GM23248 (cell line): ENCODE data around the gene TOM1L1.

Experiments
- EZH2 ChIP-seq: fragments of 200-600 bp; sonication (generic); IDR thresholded peaks from 2 replicates; pipeline ENCODE4 v1.6.1; 2018; ENCODE audit warnings: antibody characterized with exemption, mild to moderate bottlenecking; ENCODE audit not compliant: insufficient read depth, poor library complexity, severe bottlenecking
- EZH2phosphoT487 ChIP-seq: fragments of 200-600 bp; sonication (generic); IDR thresholded peaks from 2 replicates; pipeline ENCODE4 v1.6.1; 2018; ENCODE audit warnings: antibody characterized with exemption, moderate library complexity, mild to moderate bottlenecking, low read depth; ENCODE audit not compliant: insufficient read depth

- no peak for TF ChIP-seq EZH2
- TF ChIP-seq EZH2phosphoT487, result no peak
Measured at GRCh38 chr17:54864636-54865356, 35.9 kb upstream of the TOM1L1 start.
